H1 (cell line): ENCODE results near the gene YIF1A. TPM values are rescaled to one million over a fixed set of nuclear protein-coding genes. Genes with fewer than 3 reads are reported as not detected.

Experiments used
- CTCF ChIA-PET: fragments of 300-600 bp; sonication (Branson Sonifier 250); formaldehyde crosslinking; loops from one replicate; lab custom pipeline; 2021; ENCODE audit not compliant: partially characterized antibody; lab: Charles Lee
- POLR2A ChIA-PET: fragments of 300-600 bp; sonication (Branson Sonifier 250); formaldehyde crosslinking; loops from one replicate; lab custom pipeline; 2021; ENCODE audit warnings: inconsistent platforms; ENCODE audit not compliant: partially characterized antibody; lab: Charles Lee
- DNase-seq, 2 experiments: peaks; one replicate each; pipeline versions ENCODE4 v3.0.0 to v3.0.0-alpha.2; 2010 to 2022; ENCODE audit warnings: low spot score in 2 of 2, low read depth in 1 of 2, mixed read lengths in 1 of 2
- FAIRE-seq: peaks from 2 replicates; lab custom pipeline; 2011; peaks lifted over from hg19 to GRCh38; lab: Jason Lieb, UNC
- H2AFZ ChIP-seq: 2 replicates; pipeline ENCODE4 v1.8.1; 2012; ENCODE audit warnings: low read length, inconsistent platforms
- H2AK5ac ChIP-seq: 2 replicates; pipeline ENCODE4 v1.6.1; 2013; ENCODE audit warnings: low read depth, low read length
- H2BK120ac ChIP-seq: replicated peaks from 2 replicates; pipeline ENCODE3; 2013; ENCODE audit warnings: low read depth, low read length, inconsistent platforms
- H2BK12ac ChIP-seq: 2 replicates; pipeline ENCODE4 v1.6.1; 2013; ENCODE audit warnings: low read depth, low read length
- H2BK15ac ChIP-seq: 2 replicates; pipeline ENCODE4 v1.6.1; 2013; ENCODE audit warnings: low read length
- H2BK20ac ChIP-seq: 2 replicates; pipeline ENCODE4 v1.6.1; 2013; ENCODE audit warnings: low read length
- H2BK5ac ChIP-seq: 2 replicates; pipeline ENCODE4 v1.6.1; 2013; ENCODE audit warnings: low read depth, low read length
- H3K14ac ChIP-seq: 2 replicates; pipeline ENCODE4 v1.6.1; 2013; ENCODE audit warnings: inconsistent platforms; ENCODE audit not compliant: insufficient read length
- H3K18ac ChIP-seq: 2 replicates; pipeline ENCODE4 v1.6.1; 2013; ENCODE audit warnings: low read length; ENCODE audit errors: extremely low read depth
- H3K23ac ChIP-seq: 2 replicates; pipeline ENCODE4 v1.6.1; 2013; ENCODE audit warnings: inconsistent platforms; ENCODE audit not compliant: insufficient read length
- H3K23me2 ChIP-seq: 2 replicates; pipeline ENCODE4 v1.6.1; 2013; ENCODE audit warnings: low read depth, low read length
- H3K27ac ChIP-seq: 2 replicates; pipeline ENCODE4 v1.6.1; 2011; ENCODE audit warnings: low read depth, low read length, inconsistent platforms
- H3K27me3 ChIP-seq, 4 experiments: replicated peaks in 1 of 4; 1 replicate in 1 of 4; 2 replicates in 3 of 4; pipeline versions ENCODE4 v1.6.1 to v1.8.1; 2011 to 2013; ENCODE audit warnings: low read length in 3 of 4, mild to moderate bottlenecking in 3 of 4, inconsistent platforms in 2 of 4, mixed read lengths in 2 of 4, moderate library complexity in 1 of 4; ENCODE audit not compliant: control insufficient read depth in 3 of 4, insufficient read depth in 3 of 4; ENCODE audit errors: extremely low read depth in 1 of 4
- H3K36me3 ChIP-seq, 4 experiments: 2 replicates each; pipeline versions ENCODE4 v1.6.1 to v1.8.1; 2011 to 2013; ENCODE audit warnings: mild to moderate bottlenecking in 4 of 4, low read length in 3 of 4, moderate library complexity in 2 of 4, control low read depth in 1 of 4, inconsistent platforms in 1 of 4; ENCODE audit not compliant: insufficient read depth in 4 of 4, control insufficient read depth in 2 of 4
- H3K4ac ChIP-seq: replicated peaks from 2 replicates; pipeline ENCODE3; 2013; ENCODE audit warnings: low read length, low read depth, mixed read lengths, inconsistent platforms; ENCODE audit not compliant: insufficient read length
- H3K4me1 ChIP-seq, 4 experiments: replicated peaks in 1 of 4; 1 replicate in 1 of 4; 2 replicates in 3 of 4; pipeline versions ENCODE4 v1.6.1 to v1.8.1; 2011 to 2013; ENCODE audit warnings: low read length in 3 of 4, inconsistent platforms in 2 of 4, mixed read lengths in 1 of 4; ENCODE audit not compliant: insufficient read depth in 4 of 4, control insufficient read depth in 3 of 4
- H3K4me2 ChIP-seq, 2 experiments: 2 replicates each; pipeline versions ENCODE4 v1.6.1 to v1.8.1; 2011 to 2013; ENCODE audit warnings: low read depth in 2 of 2, low read length in 2 of 2, control low read depth in 1 of 2, inconsistent platforms in 1 of 2, mild to moderate bottlenecking in 1 of 2; ENCODE audit not compliant: insufficient read depth in 1 of 2
- H3K4me3 ChIP-seq, 4 experiments: fragments of 200-600, 300-600 bp in 1 of 4; sonication (generic), shearing (Covaris generic), sonication (Bioruptor Twin) in 1 of 4; 2 replicates each; pipeline versions ENCODE4 v1.5.1 to v1.8.1; 2011 to 2016; ENCODE audit warnings: low read length in 4 of 4, low read depth in 3 of 4, control low read depth in 2 of 4, inconsistent platforms in 2 of 4, mild to moderate bottlenecking in 2 of 4, mixed read lengths in 1 of 4, moderate library complexity in 1 of 4; ENCODE audit not compliant: insufficient read depth in 2 of 4; ENCODE audit errors: extremely low read depth in 1 of 4
- H3K56ac ChIP-seq: replicated peaks from 2 replicates; pipeline ENCODE3; 2013; ENCODE audit warnings: low read depth, mild to moderate bottlenecking, mixed read lengths, low read length, inconsistent platforms; ENCODE audit not compliant: insufficient read length
- H3K79me1 ChIP-seq: 2 replicates; pipeline ENCODE4 v1.6.1; 2013; ENCODE audit warnings: low read depth, low read length, control low read depth
- H3K79me2 ChIP-seq, 2 experiments: 2 replicates each; pipeline versions ENCODE4 v1.6.1 to v1.8.1; 2012 to 2013; ENCODE audit warnings: low read length in 2 of 2, mild to moderate bottlenecking in 2 of 2, inconsistent platforms in 1 of 2; ENCODE audit not compliant: insufficient read depth in 2 of 2, control insufficient read depth in 1 of 2
- H3K9ac ChIP-seq, 4 experiments: replicated peaks in 1 of 4; 1 replicate in 1 of 4; 2 replicates in 3 of 4; pipeline versions ENCODE4 v1.6.1 to v1.8.1; 2011 to 2013; ENCODE audit warnings: low read depth in 3 of 4, low read length in 3 of 4, control low read depth in 2 of 4, mild to moderate bottlenecking in 2 of 4, moderate library complexity in 2 of 4, inconsistent platforms in 1 of 4; ENCODE audit errors: extremely low read depth in 1 of 4
- H3K9me3 ChIP-seq, 2 experiments: 2 replicates each; pipeline versions ENCODE4 v1.6.1 to v1.8.1; 2012 to 2013; ENCODE audit warnings: mild to moderate bottlenecking in 2 of 2, moderate library complexity in 2 of 2, control low read depth in 1 of 2, inconsistent platforms in 1 of 2, low read depth in 1 of 2, low read length in 1 of 2, mixed read lengths in 1 of 2; ENCODE audit not compliant: insufficient read depth in 2 of 2
- H4K20me1 ChIP-seq, 2 experiments: replicated peaks in 1 of 2; 2 replicates each; pipeline versions ENCODE3 to v1.8.1; 2011 to 2013; ENCODE audit warnings: inconsistent platforms in 2 of 2, low read length in 2 of 2, mild to moderate bottlenecking in 1 of 2; ENCODE audit not compliant: insufficient read depth in 2 of 2, control insufficient read depth in 1 of 2
- H4K5ac ChIP-seq: 2 replicates; pipeline ENCODE4 v1.6.1; 2013; ENCODE audit warnings: low read length, low read depth, mixed read lengths, inconsistent platforms; ENCODE audit not compliant: insufficient read length
- H4K8ac ChIP-seq: 2 replicates; pipeline ENCODE4 v1.8.0; 2013; ENCODE audit warnings: mild to moderate bottlenecking, moderate library complexity, low read length, inconsistent platforms; ENCODE audit not compliant: insufficient read depth; ENCODE audit errors: extremely low read depth
- H4K91ac ChIP-seq: replicated peaks from 2 replicates; pipeline ENCODE3; 2013; ENCODE audit warnings: low read length, mixed read lengths, inconsistent platforms; ENCODE audit not compliant: insufficient read length
- ASH2L ChIP-seq: fragments of 200-600, 300-600 bp; sonication (generic); IDR thresholded peaks from one replicate; pipeline ENCODE4 v1.7.1; 2017; ENCODE audit warnings: low read length
- CHD2 ChIP-seq: IDR thresholded peaks from 2 replicates; pipeline ENCODE4 v1.6.1; 2012; ENCODE audit warnings: low read length, improper control_type of control experiment
- GTF2F1 ChIP-seq: IDR thresholded peaks from 2 replicates; pipeline ENCODE4 v1.6.1; 2012; ENCODE audit warnings: low read depth, low read length, improper control_type of control experiment, borderline replicate concordance
- JUN ChIP-seq: IDR thresholded peaks from 2 replicates; pipeline ENCODE4 v1.6.1; 2011; ENCODE audit warnings: low read depth, mild to moderate bottlenecking, improper control_type of control experiment, low read length
- KDM5A ChIP-seq: fragments of 200-600 bp; IDR thresholded peaks from 2 replicates; pipeline ENCODE4 v1.7.1; 2012; ENCODE audit warnings: mild to moderate bottlenecking, low read length, inconsistent platforms, mixed read lengths
- NANOG ChIP-seq: IDR thresholded peaks from 2 replicates; pipeline ENCODE4 v1.6.1; 2011; ENCODE audit warnings: low read length, low read depth, mild to moderate bottlenecking, inconsistent platforms; ENCODE audit not compliant: insufficient read depth, poor library complexity, severe bottlenecking
- TAF1 ChIP-seq: IDR thresholded peaks from 2 replicates; pipeline ENCODE4 v1.6.1; 2011; ENCODE audit warnings: mild to moderate bottlenecking, low read depth, low read length
- WGBS, 2 experiments: shearing (Covaris generic) in 1 of 2; methylation state at CpG; one replicate each; pipeline versions ENCODE4 v1.1.6 to v1.1.7; 2013 to 2015; ENCODE audit warnings: low lambda C conversion rate in 2 of 2, mixed read lengths in 2 of 2, inconsistent platforms in 1 of 2, low coverage in 1 of 2, missing lambda C conversion rate in 1 of 2; ENCODE audit not compliant: insufficient replicate concordance in 2 of 2, insufficient coverage in 1 of 2, insufficient read length in 1 of 2; ENCODE audit errors: extremely low coverage in 1 of 2, missing lambda C conversion rate in 1 of 2; 5-methylcytosine and 5-hydroxymethylcytosine counted together
- polyA plus RNA-seq, 7 experiments: library from polyadenylated mRNA; depleted of rRNA in 3 of 7; stranded (reverse) in 5 of 7; unstranded in 2 of 7; fragments of >200 nt in 5 of 7; fragments of 200-250 nt in 2 of 7; gene quantifications; 1 replicate in 5 of 7; 2 replicates in 1 of 7; 4 replicates in 1 of 7; pipeline versions ENCODE4 v1.2.1 to v1.2.3, GENCODE V29; 2011 to 2013; ENCODE audit warnings: missing spikeins in 2 of 7, mixed read lengths in 2 of 7
- total RNA-seq: library from RNA; stranded (reverse); fragmentation: NEBNext Ultra II Directional; extraction: Animal tissue kit (Norgen Biotek cat#: 25700); gene quantifications from 2 replicates; pipeline ENCODE4 v1.2.1, GENCODE V29; 2021

YIF1A gene
- total and polyA plus RNA-seq, 2 of the 8 experiments (the other 6 are each of a cell fraction or from before 2014, with no cell fraction given) = 70.1 to 178 TPM

GRCh38 chr11:66275984-66276612 lies 12.8 kb downstream of the YIF1A start:
- H3K56ac ChIP-seq = no peak overlapping the region
- no peak overlapping the region for H2BK120ac ChIP-seq
- H3K4me1 ChIP-seq = peaks cover 0 to 12% (median 3%) of the 10 kb centered on the region in 4 experiments; a peak in 5 of 7 replicates
- DNase-seq = no peak
- no peak overlapping the region for H3K4me3 ChIP-seq
- H4K5ac ChIP-seq = no peak overlapping the region
- peaks cover 4 to 32% (median 15%) of the 10 kb centered on the region in 4 experiments for H3K36me3 ChIP-seq
- H2BK12ac ChIP-seq = no peak overlapping the region
- H3K23me2 ChIP-seq = peaks cover 4% of the 10 kb centered on the region; the same call in 1 of the 2 replicates
- TF ChIP-seq KDM5A = no peak
- no peak for TF ChIP-seq JUN
- TF ChIP-seq GTF2F1 = no peak
- no peak for TF ChIP-seq NANOG
- TF ChIP-seq CHD2 = no peak
- no peak for TF ChIP-seq ASH2L
- no peak for TF ChIP-seq TAF1
- TF ChIP-seq, all 59 proteins: peak for 0
- no peak overlapping the region for H3K4ac ChIP-seq
- no peak overlapping the region for H2BK20ac ChIP-seq
- no peak overlapping the region for H2AFZ ChIP-seq
- H3K9ac ChIP-seq = no peak overlapping the region
- no peaks in the 10 kb centered on the region; the same call in 1 of the 2 replicates for H3K79me1 ChIP-seq
- no peak overlapping the region for H2BK5ac ChIP-seq
- H3K23ac ChIP-seq = no peak overlapping the region
- 93% methylated on average over 11 of the region's 14 CpGs; no CpG with 5 or more reads in 1 of the 2 experiments for WGBS, 2 experiments
- H3K18ac ChIP-seq = no peak overlapping the region
- H2BK15ac ChIP-seq = no peak overlapping the region
- ChIA-PET CTCF (no interaction called here), POLR2A (interaction anchor here (1.2 kb wide), 2 partner anchors 10 kb away, joined by 3 read pairs; no protein-coding TSS in a partner anchor)
- H4K8ac ChIP-seq = peak overlapping the region; percentile 35; the same call in 1 of the 2 replicates
- no peak overlapping the region for H2AK5ac ChIP-seq
- H3K9me3 ChIP-seq = no peaks in the 10 kb centered on the region
- H4K91ac ChIP-seq = no peak overlapping the region
- no peaks in the 10 kb centered on the region for H3K79me2 ChIP-seq
- no peak overlapping the region for H3K4me2 ChIP-seq
- no peak overlapping the region for H3K27ac ChIP-seq
- no peak overlapping the region for H3K14ac ChIP-seq
- H4K20me1 ChIP-seq = peaks cover 0 to 10% of the 10 kb centered on the region in 2 experiments
- FAIRE-seq = no peak
- peaks cover 0 to 4% (median under 1%) of the 10 kb centered on the region in 4 experiments; a peak in 2 of 7 replicates for H3K27me3 ChIP-seq
